Left hindlimb (tissue), 1 donor: ENCODE data around the gene MSANTD1.
A peak's percentile ranks its signal among the peaks of the same experiment; 100 is the strongest.
"Not testable (repeated sequence)": the region's sequence is repeated elsewhere in the genome, so short reads cannot be mapped to it uniquely, and the experiment has no call there.

Experiments used
- DNase-seq: peaks from one replicate; pipeline ENCODE4 v3.0.0-alpha.2; 2018

MSANTD1 gene

GRCh38 chr4:3291411-3291968 is 42.5 kb downstream of the MSANTD1 start:
- no peak for DNase-seq

- DNase-seq = peak; percentile 76
Measured at GRCh38 chr4:3291969-3292570, 43.1 kb downstream of the MSANTD1 start.

GRCh38 chr4:3292571-3293400 is 43.8 kb downstream of the MSANTD1 start, which contains the start of gene RGS12:
TSS of gene RGS12 (plus strand) at chr4:3293021. CDS start at chr4:3316171, 23,150 bp downstream.
- peak; percentile 97 for DNase-seq

GRCh38 chr4:3293401-3294391 is 44.7 kb downstream of the MSANTD1 start:
- no peak for DNase-seq

- DNase-seq = no peak
Measured at GRCh38 chr4:3294401-3295241, 45.7 kb downstream of the MSANTD1 start.

- no peak for DNase-seq
Measured at GRCh38 chr4:3295837-3296624, 47.1 kb downstream of the MSANTD1 start.

- DNase-seq = no peak
Measured at GRCh38 chr4:3296651-3297050, 47.7 kb downstream of the MSANTD1 start.

- no peak for DNase-seq
Measured at GRCh38 chr4:3297066-3297859, 48.3 kb downstream of the MSANTD1 start.

GRCh38 chr4:3299122-3299975 is 50.4 kb downstream of the MSANTD1 start:
- no peak for DNase-seq

- DNase-seq = no peak
Measured at GRCh38 chr4:3299976-3300671, 51.2 kb downstream of the MSANTD1 start.

- DNase-seq = not testable (repeated sequence)
Measured at GRCh38 chr4:3300882-3301281, 51.9 kb downstream of the MSANTD1 start.

- no peak for DNase-seq
Measured at GRCh38 chr4:3301450-3302172, 52.7 kb downstream of the MSANTD1 start.

GRCh38 chr4:3302173-3302785 is 53.3 kb downstream of the MSANTD1 start:
- no peak for DNase-seq

- DNase-seq = no peak
Measured at GRCh38 chr4:3302786-3303564, 54.0 kb downstream of the MSANTD1 start.

GRCh38 chr4:3303565-3303824 is 54.5 kb downstream of the MSANTD1 start:
- no peak for DNase-seq

GRCh38 chr4:3303923-3304710 is 55.2 kb downstream of the MSANTD1 start:
- no peak for DNase-seq
